Fibroblast of the aortic adventitia (primary cell): ENCODE results near the gene TPO. TPM values are rescaled to one million over a fixed set of nuclear protein-coding genes. Genes with fewer than 3 reads are reported as not detected.

Experiments
- DNase-seq: peaks from one replicate; pipeline ENCODE4 v3.0.0-alpha.2; 2010; ENCODE audit warnings: low read depth
- H3K4me3 ChIP-seq: 2 replicates; pipeline ENCODE4 v1.5.1; 2011; ENCODE audit warnings: low read depth, mild to moderate bottlenecking, control low read depth, low read length, moderate library complexity
- CTCF ChIP-seq: IDR thresholded peaks from 2 replicates; pipeline ENCODE4 v1.5.1; 2011; ENCODE audit warnings: mild to moderate bottlenecking, low read length, control low read depth, inconsistent platforms; ENCODE audit not compliant: insufficient read depth
- total RNA-seq: library from RNA; depleted of rRNA; stranded (reverse); fragments of >200 nt; gene quantifications from 2 replicates; pipeline ENCODE4 v1.2.3, GENCODE V29; 2012; ENCODE audit warnings: low replicate concordance

Gene TPO
- total RNA-seq, 1 donor = not detected

GRCh38 chr2:1479346-1479745, 66.1 kb downstream of the TPO start:
- no peak for DNase-seq
- TF ChIP-seq CTCF = no peak
- H3K4me3 ChIP-seq = no peak overlapping the region

- no peak overlapping the region for H3K4me3 ChIP-seq
- TF ChIP-seq CTCF = no peak
- DNase-seq = no peak
Measured at GRCh38 chr2:1480671-1481076, 67.4 kb downstream of the TPO start.

GRCh38 chr2:1481406-1482252, 68.4 kb downstream of the TPO start:
- no peak for TF ChIP-seq CTCF
- no peak overlapping the region for H3K4me3 ChIP-seq
- DNase-seq = no peak

GRCh38 chr2:1482253-1482675, 69.0 kb downstream of the TPO start:
- DNase-seq = no peak
- no peak overlapping the region for H3K4me3 ChIP-seq
- TF ChIP-seq CTCF = no peak

GRCh38 chr2:1482981-1483380, 69.7 kb downstream of the TPO start:
- no peak for TF ChIP-seq CTCF
- no peak for DNase-seq
- no peak overlapping the region for H3K4me3 ChIP-seq

- no peak for DNase-seq
- no peak for TF ChIP-seq CTCF
- H3K4me3 ChIP-seq = no peak overlapping the region
Measured at GRCh38 chr2:1483551-1483950, 70.3 kb downstream of the TPO start.
